ENCODE measurements around the gene MERTK. TPM values are rescaled to one million over a fixed set of nuclear protein-coding genes. Genes with fewer than 3 reads are reported as not detected.

MERTK gene
- total RNA-seq, 2 donors from 2014 or later: 47.1 to 69.9 TPM

- DNase-seq (ENCODE audit: low spot score): no peak
- no peaks in the 10 kb centered on the region for H3K9me3 ChIP-seq
- peaks cover 4% of the 10 kb centered on the region for H3K36me3 ChIP-seq
- no peaks in the 10 kb centered on the region for H3K27me3 ChIP-seq (replicated peaks; ENCODE audit: insufficient read depth)
- no peak for ATAC-seq (ENCODE audit: insufficient number of reproducible peaks, low FRiP score, low read depth)
- H3K27ac ChIP-seq: peak overlapping the region; percentile 91 to 92
- peaks cover 9 to 46% of the 10 kb centered on the region in 2 donors for H3K4me1 ChIP-seq (ENCODE audit: control insufficient read depth in 1 of 2, low read depth in 2 of 2)
- TF ChIP-seq, protein P1, sequence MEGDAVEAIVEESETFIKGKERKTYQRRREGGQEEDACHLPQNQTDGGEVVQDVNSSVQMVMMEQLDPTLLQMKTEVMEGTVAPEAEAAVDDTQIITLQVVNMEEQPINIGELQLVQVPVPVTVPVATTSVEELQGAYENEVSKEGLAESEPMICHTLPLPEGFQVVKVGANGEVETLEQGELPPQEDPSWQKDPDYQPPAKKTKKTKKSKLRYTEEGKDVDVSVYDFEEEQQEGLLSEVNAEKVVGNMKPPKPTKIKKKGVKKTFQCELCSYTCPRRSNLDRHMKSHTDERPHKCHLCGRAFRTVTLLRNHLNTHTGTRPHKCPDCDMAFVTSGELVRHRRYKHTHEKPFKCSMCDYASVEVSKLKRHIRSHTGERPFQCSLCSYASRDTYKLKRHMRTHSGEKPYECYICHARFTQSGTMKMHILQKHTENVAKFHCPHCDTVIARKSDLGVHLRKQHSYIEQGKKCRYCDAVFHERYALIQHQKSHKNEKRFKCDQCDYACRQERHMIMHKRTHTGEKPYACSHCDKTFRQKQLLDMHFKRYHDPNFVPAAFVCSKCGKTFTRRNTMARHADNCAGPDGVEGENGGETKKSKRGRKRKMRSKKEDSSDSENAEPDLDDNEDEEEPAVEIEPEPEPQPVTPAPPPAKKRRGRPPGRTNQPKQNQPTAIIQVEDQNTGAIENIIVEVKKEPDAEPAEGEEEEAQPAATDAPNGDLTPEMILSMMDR (IDR thresholded peaks at IDR 0.05): no peak
- peak overlapping the region; percentile 58 for H3K4me3 ChIP-seq
Measured at GRCh38 chr2:111973701-111974100, 75.3 kb downstream of the MERTK start.

DNA sequence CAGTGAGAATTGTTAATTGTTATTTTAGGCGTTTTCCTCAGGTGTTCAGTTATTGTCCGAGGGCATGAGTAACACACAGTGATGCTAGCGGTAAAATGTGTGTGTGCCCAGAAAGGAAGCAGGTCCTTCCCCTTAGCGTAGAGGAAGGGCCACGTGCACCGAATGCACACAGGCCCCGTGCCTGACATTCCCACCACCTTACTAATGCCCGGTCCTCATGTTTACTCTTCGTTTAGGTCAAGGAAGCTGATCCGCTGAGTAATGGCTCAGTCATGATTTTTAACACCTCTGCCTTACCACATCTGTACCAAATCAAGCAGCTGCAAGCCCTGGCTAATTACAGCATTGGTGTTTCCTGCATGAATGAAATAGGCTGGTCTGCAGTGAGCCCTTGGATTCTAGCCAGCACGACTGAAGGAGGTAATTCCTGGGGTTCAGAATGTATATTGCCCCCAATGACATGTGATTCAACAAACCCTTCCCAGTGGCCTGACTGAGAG lies 76.7 kb downstream of the MERTK start:
- Histone ChIP-seq H3K27me3 (replicated peaks; ENCODE audit: insufficient read depth) (no peaks in the 10 kb centered on the region), H3K4me1 (ENCODE audit: control insufficient read depth in 1 of 2, low read depth in 2 of 2) (peaks cover 9 to 46% of the 10 kb centered on the region in 2 donors), H3K4me3 (no peak overlapping the region), H3K9me3 (no peaks in the 10 kb centered on the region), H3K36me3 (peaks cover 4% of the 10 kb centered on the region), H3K27ac (peak overlapping the region; percentile 91 to 92)
- ATAC-seq (ENCODE audit: insufficient number of reproducible peaks, low FRiP score, low read depth) (peak; percentile 62), DNase-seq (ENCODE audit: low spot score) (no peak)
- TF ChIP-seq, protein P1 (IDR thresholded peaks at IDR 0.05): no peak

GRCh38 chr2:111975819-111976218 lies 77.4 kb downstream of the MERTK start:
- Histone ChIP-seq H3K4me3 (no peak overlapping the region), H3K27me3 (replicated peaks; ENCODE audit: insufficient read depth) (no peaks in the 10 kb centered on the region), H3K9me3 (no peaks in the 10 kb centered on the region), H3K27ac (peak overlapping the region; percentile 36 to 91), H3K36me3 (peaks cover 6% of the 10 kb centered on the region), H3K4me1 (ENCODE audit: control insufficient read depth in 1 of 2, low read depth in 2 of 2) (peaks cover 9 to 46% of the 10 kb centered on the region in 2 donors)
- no peak for ATAC-seq (ENCODE audit: insufficient number of reproducible peaks, low FRiP score, low read depth)
- DNase-seq (ENCODE audit: low spot score): no peak
- TF ChIP-seq, protein P1 (IDR thresholded peaks at IDR 0.05): no peak

- no peaks in the 10 kb centered on the region for H3K27me3 ChIP-seq (replicated peaks; ENCODE audit: insufficient read depth)
- no peak for DNase-seq (ENCODE audit: low spot score)
- H3K27ac ChIP-seq: no peak overlapping the region
Measured at GRCh38 chr2:111977240-111977639, 78.8 kb downstream of the MERTK start.

GRCh38 chr2:111978452-111979170 lies 80.2 kb downstream of the MERTK start:
- ATAC-seq (ENCODE audit: insufficient number of reproducible peaks, low FRiP score, low read depth) (no peak), DNase-seq (ENCODE audit: low spot score) (no peak)
- H3K27me3 ChIP-seq (replicated peaks; ENCODE audit: insufficient read depth): no peaks in the 10 kb centered on the region
- peaks cover 12% of the 10 kb centered on the region for H3K36me3 ChIP-seq
- TF ChIP-seq, protein P1 (IDR thresholded peaks at IDR 0.05): no peak
- no peak overlapping the region for H3K27ac ChIP-seq
- H3K9me3 ChIP-seq: no peaks in the 10 kb centered on the region
- no peak overlapping the region for H3K4me3 ChIP-seq
- H3K4me1 ChIP-seq (ENCODE audit: control insufficient read depth in 1 of 2, low read depth in 2 of 2): peaks cover 1 to 23% of the 10 kb centered on the region in 2 donors

More at GRCh38 chr2:111977240-111977639, 78.8 kb downstream of the MERTK start:
- Histone ChIP-seq H3K9me3 (no peaks in the 10 kb centered on the region), H3K36me3 (peaks cover 6% of the 10 kb centered on the region), H3K4me1 (ENCODE audit: control insufficient read depth in 1 of 2, low read depth in 2 of 2) (peaks cover 6 to 34% of the 10 kb centered on the region in 2 donors), H3K4me3 (no peak overlapping the region)
- no peak for ATAC-seq (ENCODE audit: insufficient number of reproducible peaks, low FRiP score, low read depth)
- TF ChIP-seq, protein P1 (IDR thresholded peaks at IDR 0.05): no peak

All from thoracic aorta (tissue), 2 donors.